ENCODE measurements around the gene CDC42BPG. TPM values are rescaled to one million over a fixed set of nuclear protein-coding genes. Genes with fewer than 3 reads are reported as not detected.

Gene CDC42BPG
- total and polyA plus RNA-seq, 9 of the 15 experiments (the other 6 are each of a cell fraction or from before 2014, with no cell fraction given): 0.04 to 8.8 (median 2.1) TPM

- TF ChIP-seq CBX2 (IDR thresholded peaks at IDR 0.05; ENCODE audit: insufficient read depth, low read length, poor library complexity, severe bottlenecking) (no peak), TBP (optimal IDR thresholded peaks at IDR 0.05; ENCODE audit: low read depth, low read length) (no peak), HEY1 (CRISPR knock-in tag; IDR thresholded peaks at IDR 0.05; ENCODE audit: borderline replicate concordance) (no peak), FOXJ2 (tag; IDR thresholded peaks at IDR 0.05) (no peak), ZNF764 (CRISPR knock-in tag; IDR thresholded peaks at IDR 0.05; ENCODE audit: low read depth) (no peak), ZNF57 (CRISPR knock-in tag; IDR thresholded peaks at IDR 0.05) (no peak), ATF7 (IDR thresholded peaks at IDR 0.05) (peak; percentile 90), EGR1 (conservative IDR thresholded peaks at IDR 0.05) (peak; percentile 92), HMGN3 (IDR thresholded peaks at IDR 0.05; ENCODE audit: borderline replicate concordance, extremely low read depth, insufficient read length, low read depth, low read length) (peak; percentile 100), ZNF639 (CRISPR knock-in tag; conservative IDR thresholded peaks at IDR 0.05 in 1 of 2, IDR thresholded peaks at IDR 0.05 in 1 of 2) (peak in 1 of 2 experiments; percentile 72; a peak in 2 of 4 replicates), ATF2 (CRISPR knock-in tag; IDR thresholded peaks at IDR 0.05) (no peak), FOXJ3 (CRISPR knock-in tag; IDR thresholded peaks at IDR 0.05) (no peak), SMC3 (conservative IDR thresholded peaks at IDR 0.05; ENCODE audit: insufficient read depth, low read depth, low read length) (no peak)
- TF ChIP-seq, protein P1, sequence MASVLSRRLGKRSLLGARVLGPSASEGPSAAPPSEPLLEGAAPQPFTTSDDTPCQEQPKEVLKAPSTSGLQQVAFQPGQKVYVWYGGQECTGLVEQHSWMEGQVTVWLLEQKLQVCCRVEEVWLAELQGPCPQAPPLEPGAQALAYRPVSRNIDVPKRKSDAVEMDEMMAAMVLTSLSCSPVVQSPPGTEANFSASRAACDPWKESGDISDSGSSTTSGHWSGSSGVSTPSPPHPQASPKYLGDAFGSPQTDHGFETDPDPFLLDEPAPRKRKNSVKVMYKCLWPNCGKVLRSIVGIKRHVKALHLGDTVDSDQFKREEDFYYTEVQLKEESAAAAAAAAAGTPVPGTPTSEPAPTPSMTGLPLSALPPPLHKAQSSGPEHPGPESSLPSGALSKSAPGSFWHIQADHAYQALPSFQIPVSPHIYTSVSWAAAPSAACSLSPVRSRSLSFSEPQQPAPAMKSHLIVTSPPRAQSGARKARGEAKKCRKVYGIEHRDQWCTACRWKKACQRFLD (CRISPR knock-in tag; IDR thresholded peaks at IDR 0.05): no peak; the same call in 1 of the 2 replicates
These were observed 44.5 kb upstream of the CDC42BPG start (continued) for GRCh38 chr11:64888729-64889511.

Data from K562 (cell line).